MM.1S (cell line): ENCODE data around the gene ZNF672.
A peak's percentile ranks its signal among the peaks of the same experiment; 100 is the strongest.

Source experiments
- DNase-seq: peaks from one replicate; pipeline ENCODE4 v3.0.0-alpha.2; 2015
- H2AFZ ChIP-seq: fragments of 300-600 bp; sonication (generic); 2 replicates; pipeline ENCODE4 v1.6.0; 2016; ENCODE audit warnings: antibody characterized with exemption, low read length
- H3F3A ChIP-seq: fragments of 300-600 bp; sonication (generic); 2 replicates; pipeline ENCODE4 v1.6.1; 2016; ENCODE audit warnings: mild to moderate bottlenecking, antibody characterized with exemption, low read length, moderate library complexity, mixed read lengths; ENCODE audit not compliant: insufficient read depth
- H3K27ac ChIP-seq: fragments of 300-600 bp; sonication (generic); 2 replicates; pipeline ENCODE4 v1.5.1; 2016; ENCODE audit warnings: mild to moderate bottlenecking, low read length
- H3K27me3 ChIP-seq: fragments of 300-600 bp; sonication (generic); replicated peaks from 2 replicates; pipeline ENCODE4 v1.6.0; 2016; ENCODE audit warnings: low read length; ENCODE audit not compliant: insufficient read depth
- H3K36me3 ChIP-seq: fragments of 300-600 bp; sonication (generic); replicated peaks from 2 replicates; pipeline ENCODE4 v1.6.1; 2016; ENCODE audit warnings: mild to moderate bottlenecking, low read length, mixed read lengths; ENCODE audit not compliant: insufficient read depth
- H3K4me1 ChIP-seq: fragments of 300-600 bp; sonication (generic); 2 replicates; pipeline ENCODE4 v1.6.1; 2016; ENCODE audit warnings: low read length, mixed read lengths
- H3K4me2 ChIP-seq: fragments of 300-600 bp; sonication (generic); 2 replicates; pipeline ENCODE4 v1.6.0; 2016; ENCODE audit warnings: low read depth, low read length
- H3K4me3 ChIP-seq: fragments of 300-600 bp; sonication (generic); 2 replicates; pipeline ENCODE4 v1.5.1; 2016; ENCODE audit warnings: low read length, mixed read lengths
- H3K79me2 ChIP-seq: fragments of 300-600 bp; sonication (generic); 2 replicates; pipeline ENCODE4 v1.6.1; 2016; ENCODE audit warnings: mixed run types, low read length, mixed read lengths
- H3K9ac ChIP-seq: fragments of 300-600 bp; sonication (generic); 2 replicates; pipeline ENCODE4 v1.6.1; 2016; ENCODE audit warnings: low read length, mixed read lengths
- H3K9me2 ChIP-seq: fragments of 300-600 bp; sonication (generic); replicated peaks from 2 replicates; pipeline ENCODE4 v1.6.1; 2016; ENCODE audit warnings: mild to moderate bottlenecking, low read length, mixed read lengths; ENCODE audit not compliant: insufficient read depth
- H3K9me3 ChIP-seq: fragments of 300-600 bp; sonication (generic); replicated peaks from 2 replicates; pipeline ENCODE4 v1.6.1; 2016; ENCODE audit warnings: mild to moderate bottlenecking, low read length, mixed read lengths; ENCODE audit not compliant: insufficient read depth
- H4K20me1 ChIP-seq: fragments of 300-600 bp; sonication (generic); 2 replicates; pipeline ENCODE4 v1.6.1; 2016; ENCODE audit warnings: mild to moderate bottlenecking, low read length, moderate library complexity, mixed read lengths; ENCODE audit not compliant: insufficient read depth
- CTCF ChIP-seq: fragments of 300-600 bp; sonication (generic); IDR thresholded peaks from 2 replicates; pipeline ENCODE4 v1.5.1; 2016; ENCODE audit warnings: antibody characterized with exemption, low read length, mixed read lengths
- EZH2 ChIP-seq: fragments of 300-600 bp; sonication (generic); optimal IDR thresholded peaks from 2 replicates; pipeline ENCODE3; 2017; ENCODE audit warnings: low read depth, mild to moderate bottlenecking, antibody characterized with exemption, low read length, mixed read lengths
- EZH2phosphoT487 ChIP-seq: fragments of 300-600 bp; sonication (generic); IDR thresholded peaks from 2 replicates; pipeline ENCODE4 v1.6.1; 2018; ENCODE audit warnings: antibody characterized with exemption, low read length

Gene ZNF672

GRCh38 chr1:248862998-248863881, 25.2 kb downstream of the ZNF672 start:
- H3K9me3 ChIP-seq, result no peaks in the 10 kb centered on the region
- DNase-seq, result peak; percentile 80
- peaks cover 14% of the 10 kb centered on the region for H3K27me3 ChIP-seq
- no peaks in the 10 kb centered on the region for H3K36me3 ChIP-seq
- H3K4me3 ChIP-seq, result peak overlapping the region; percentile 74
- peak overlapping the region; percentile 93 for H2AFZ ChIP-seq
- H3K4me1 ChIP-seq, result peaks cover 17% of the 10 kb centered on the region
- peaks cover 2% of the 10 kb centered on the region for H3K79me2 ChIP-seq
- peak overlapping the region; percentile 52; the same call in 1 of the 2 replicates for H3K9ac ChIP-seq
- H3K27ac ChIP-seq, result no peak overlapping the region
- H3K9me2 ChIP-seq, result no peaks in the 10 kb centered on the region
- TF ChIP-seq EZH2phosphoT487 (no peak), CTCF (no peak), EZH2 (no peak)
- peak overlapping the region; percentile 95 for H3K4me2 ChIP-seq
- H3F3A ChIP-seq, result peaks cover 5% of the 10 kb centered on the region; the same call in 1 of the 2 replicates
- H4K20me1 ChIP-seq, result no peaks in the 10 kb centered on the region

DNA sequence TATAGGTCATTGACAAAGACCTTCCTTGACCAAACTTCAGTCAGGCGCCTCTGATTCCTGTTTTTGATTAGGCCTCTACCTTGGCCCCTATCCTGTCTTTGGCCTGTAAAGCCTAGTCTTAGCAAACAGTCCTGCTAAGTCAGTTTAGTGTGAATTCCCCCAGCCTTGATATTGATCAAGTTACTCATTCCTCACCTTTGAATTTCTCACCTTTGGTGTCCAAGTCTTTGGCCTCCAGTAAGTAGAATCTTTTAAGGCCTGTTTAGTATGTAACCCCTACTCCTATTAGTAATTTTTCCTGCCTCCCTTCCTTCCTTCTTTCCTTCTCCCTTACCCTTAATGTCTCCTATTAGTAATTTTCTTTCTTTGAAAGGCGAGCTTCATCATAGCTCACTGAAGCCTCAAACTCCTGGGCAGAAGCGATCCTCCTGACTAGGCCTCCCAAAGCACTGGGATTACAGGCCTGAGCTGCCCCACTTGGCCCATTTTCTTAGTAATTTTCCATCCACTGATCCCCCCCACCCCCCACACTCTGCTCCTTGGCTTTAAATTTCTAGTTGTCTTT, 33.9 kb downstream of the ZNF672 start:
- no peaks in the 10 kb centered on the region for H3K79me2 ChIP-seq
- peak overlapping the region; percentile 71; the same call in 1 of the 2 replicates for H3K9ac ChIP-seq
- peak overlapping the region; percentile 65; the same call in 1 of the 2 replicates for H3K4me2 ChIP-seq
- no peaks in the 10 kb centered on the region for H4K20me1 ChIP-seq
- no peaks in the 10 kb centered on the region for H3K36me3 ChIP-seq
- no peaks in the 10 kb centered on the region for H3K9me2 ChIP-seq
- H3K4me3 ChIP-seq, result peak overlapping the region; percentile 80; the same call in 1 of the 2 replicates
- no peak for DNase-seq
- peak overlapping the region; percentile 39; the same call in 1 of the 2 replicates for H2AFZ ChIP-seq
- peaks cover 32% of the 10 kb centered on the region for H3F3A ChIP-seq
- H3K27me3 ChIP-seq, result no peaks in the 10 kb centered on the region
- TF ChIP-seq EZH2 (no peak), CTCF (no peak), EZH2phosphoT487 (no peak)
- H3K4me1 ChIP-seq, result 0 out of 2 replicates have a peak, but pooled peaks cover 3% of the 10 kb centered on the region
- no peak overlapping the region; the same call in 1 of the 2 replicates for H3K27ac ChIP-seq
- no peaks in the 10 kb centered on the region for H3K9me3 ChIP-seq

- Histone ChIP-seq H3K4me3 (peak overlapping the region; percentile 80), H3K36me3 (no peaks in the 10 kb centered on the region), H3K9me3 (no peaks in the 10 kb centered on the region), H3K9me2 (no peaks in the 10 kb centered on the region), H3K4me2 (peak overlapping the region; percentile 64), H3K27ac (peak overlapping the region; percentile 83), H3K79me2 (no peaks in the 10 kb centered on the region), H3K27me3 (no peaks in the 10 kb centered on the region), H3F3A (peaks cover 32% of the 10 kb centered on the region), H2AFZ (peak overlapping the region; percentile 91), H3K4me1 (0 out of 2 replicates have a peak, but pooled peaks cover 3% of the 10 kb centered on the region), H4K20me1 (no peaks in the 10 kb centered on the region), H3K9ac (peak overlapping the region; percentile 71)
- peak; percentile 76 for DNase-seq
- TF ChIP-seq CTCF (no peak), EZH2phosphoT487 (no peak), EZH2 (no peak)
Observed at GRCh38 chr1:248872752-248873408, 34.9 kb downstream of the ZNF672 start.
